HEK293 (cell line): ENCODE results near the gene SELENOM.

Experiments
- CTCF ChIA-PET: fragments of 350-600 bp; formaldehyde crosslinking; extraction: SDS; loops from one replicate; lab custom pipeline; 2021; ENCODE audit warnings: antibody characterized with exemption; lab: Yijun Ruan, JAX
- POLR2A ChIA-PET: fragments of 300-600 bp; formaldehyde crosslinking; extraction: SDS; loops from one replicate; lab custom pipeline; 2020; ENCODE audit warnings: antibody characterized with exemption, inconsistent platforms; lab: Yijun Ruan, JAX
- H3K27ac ChIP-seq: fragments of 200-500 bp; sonication (Bioruptor generic); 2 replicates; pipeline ENCODE4 v1.5.1; 2014; ENCODE audit warnings: low read depth, low read length, control low read depth, inconsistent platforms; ENCODE audit errors: extremely low read depth
- H3K36me3 ChIP-seq, 2 experiments: fragments of 200-500 bp in 1 of 2; sonication (Bioruptor generic) in 1 of 2; 1 replicate in 1 of 2; 2 replicates in 1 of 2; pipeline ENCODE4 v1.5.1; 2014 to 2017; ENCODE audit warnings: inconsistent platforms in 2 of 2, low read length in 2 of 2; ENCODE audit not compliant: control insufficient read depth in 2 of 2, insufficient read depth in 1 of 2
- H3K4me1 ChIP-seq: fragments of 200-500 bp; sonication (Bioruptor generic); 2 replicates; pipeline ENCODE4 v1.5.1; 2014; ENCODE audit warnings: mild to moderate bottlenecking, low read length, inconsistent platforms; ENCODE audit not compliant: control insufficient read depth, insufficient read depth
- H3K4me3 ChIP-seq: 2 replicates; pipeline ENCODE4 v1.5.1; 2011; ENCODE audit warnings: low read depth, mild to moderate bottlenecking, control low read depth, low read length, moderate library complexity
- H3K9me3 ChIP-seq: fragments of 200-500 bp; sonication (Bioruptor generic); 2 replicates; pipeline ENCODE4 v1.5.1; 2014; ENCODE audit warnings: low read depth, low read length, inconsistent platforms; ENCODE audit not compliant: control insufficient read depth, insufficient read depth
- HOXA7 ChIP-seq: sonication (generic); formaldehyde crosslinking; IDR thresholded peaks from 2 replicates; pipeline ENCODE4 v1.8.1; 2022; ENCODE audit warnings: missing genetic modification reagents, borderline replicate concordance
- HOXC10 ChIP-seq: sonication (generic); formaldehyde crosslinking; IDR thresholded peaks from 2 replicates; pipeline ENCODE4 v1.8.1; 2023; ENCODE audit warnings: mild to moderate bottlenecking, missing genetic modification reagents
- PRDM1 ChIP-seq: fragments of 450-650 bp; formaldehyde crosslinking; IDR thresholded peaks from 2 replicates; pipeline ENCODE4; 2016; ENCODE audit warnings: missing biosample characterization, missing genetic modification characterization
- SP3 ChIP-seq: fragments of 450-650 bp; formaldehyde crosslinking; IDR thresholded peaks from 2 replicates; pipeline ENCODE4 v1.5.1; 2016; ENCODE audit warnings: missing biosample characterization, missing genetic modification characterization
- YY2 ChIP-seq: fragments of 450-650 bp; formaldehyde crosslinking; IDR thresholded peaks from 2 replicates; pipeline ENCODE4 v1.5.1; 2016; ENCODE audit warnings: missing biosample characterization, missing genetic modification characterization
- ZBTB48 ChIP-seq: fragments of 450-650 bp; formaldehyde crosslinking; IDR thresholded peaks from 2 replicates; pipeline ENCODE4 v1.5.1; 2016; ENCODE audit warnings: missing biosample characterization, missing genetic modification characterization
- ZBTB7A ChIP-seq: fragments of 450-650 bp; formaldehyde crosslinking; IDR thresholded peaks from 2 replicates; pipeline ENCODE4 v1.5.1; 2016; ENCODE audit warnings: low read depth, missing biosample characterization, missing genetic modification characterization
- ZFP41 ChIP-seq: fragments of 450-650 bp; formaldehyde crosslinking; IDR thresholded peaks from 2 replicates; pipeline ENCODE4 v1.5.1; 2016; ENCODE audit warnings: missing biosample characterization, missing genetic modification characterization, borderline replicate concordance
- ZNF169 ChIP-seq: fragments of 450-650 bp; formaldehyde crosslinking; IDR thresholded peaks from 2 replicates; pipeline ENCODE4 v1.5.1; 2016; ENCODE audit warnings: missing biosample characterization, missing genetic modification characterization
- ZNF184 ChIP-seq: fragments of 450-650 bp; IDR thresholded peaks from 2 replicates; pipeline ENCODE4 v1.5.1; 2018; ENCODE audit warnings: missing biosample characterization, mild to moderate bottlenecking, missing genetic modification characterization
- ZNF274 ChIP-seq, 2 experiments: fragments of 200-500 bp in 1 of 2; fragments of 450-650 bp in 1 of 2; sonication (Bioruptor generic) in 1 of 2; formaldehyde crosslinking in 1 of 2; IDR thresholded peaks; 2 replicates each; pipeline versions ENCODE4 v1.5.1 to v1.6.1; 2014 to 2016; ENCODE audit warnings: borderline replicate concordance in 1 of 2, inconsistent platforms in 1 of 2, low read length in 1 of 2, missing biosample characterization in 1 of 2, missing genetic modification characterization in 1 of 2
- ZNF404 ChIP-seq: fragments of 450-650 bp; formaldehyde crosslinking; IDR thresholded peaks from 2 replicates; pipeline ENCODE4 v1.5.1; 2017; ENCODE audit warnings: missing biosample characterization, missing genetic modification characterization
- ZNF416 ChIP-seq: fragments of 450-650 bp; formaldehyde crosslinking; IDR thresholded peaks from 2 replicates; pipeline ENCODE4 v1.5.1; 2016; ENCODE audit warnings: missing biosample characterization, missing genetic modification characterization
- ZNF48 ChIP-seq: fragments of 450-650 bp; formaldehyde crosslinking; IDR thresholded peaks from 2 replicates; pipeline ENCODE4 v1.5.1; 2016; ENCODE audit warnings: missing biosample characterization, missing genetic modification characterization
- ZNF501 ChIP-seq: fragments of 450-650 bp; formaldehyde crosslinking; IDR thresholded peaks from 2 replicates; pipeline ENCODE4 v1.5.1; 2016; ENCODE audit warnings: missing biosample characterization, missing genetic modification characterization
- ZNF514 ChIP-seq: fragments of 450-650 bp; formaldehyde crosslinking; IDR thresholded peaks from 2 replicates; pipeline ENCODE4 v1.5.1; 2016; ENCODE audit warnings: missing biosample characterization, missing genetic modification characterization
- ZNF521 ChIP-seq: fragments of 450-650 bp; formaldehyde crosslinking; IDR thresholded peaks from 2 replicates; pipeline ENCODE4 v1.5.1; 2017; ENCODE audit warnings: missing biosample characterization, mild to moderate bottlenecking, missing genetic modification characterization
- ZNF549 ChIP-seq: fragments of 450-650 bp; IDR thresholded peaks from 2 replicates; pipeline ENCODE4 v1.5.1; 2018; ENCODE audit warnings: missing biosample characterization, missing genetic modification characterization, mild to moderate bottlenecking, inconsistent platforms, moderate library complexity
- ZNF555 ChIP-seq: fragments of 450-650 bp; formaldehyde crosslinking; conservative IDR thresholded peaks from 2 replicates; pipeline ENCODE4 v1.5.1; 2017; ENCODE audit warnings: missing biosample characterization, mild to moderate bottlenecking, missing genetic modification characterization, inconsistent platforms
- ZNF561 ChIP-seq: fragments of 450-650 bp; IDR thresholded peaks from 2 replicates; pipeline ENCODE4 v1.5.1; 2018; ENCODE audit warnings: missing biosample characterization, missing genetic modification characterization, borderline replicate concordance
- ZNF610 ChIP-seq: fragments of 450-650 bp; formaldehyde crosslinking; IDR thresholded peaks from 2 replicates; pipeline ENCODE4 v1.5.1; 2016; ENCODE audit warnings: missing biosample characterization, missing genetic modification characterization, borderline replicate concordance
- ZNF837 ChIP-seq: fragments of 450-650 bp; formaldehyde crosslinking; IDR thresholded peaks from 2 replicates; pipeline ENCODE4 v1.5.1; 2016; ENCODE audit warnings: missing biosample characterization, missing genetic modification characterization
- ZXDB ChIP-seq: fragments of 450-650 bp; formaldehyde crosslinking; IDR thresholded peaks from 2 replicates; pipeline ENCODE4 v1.5.1; 2016; ENCODE audit warnings: missing biosample characterization, missing genetic modification characterization
- TF ChIP-seq, protein P1 (sequence below): sonication (generic); formaldehyde crosslinking; IDR thresholded peaks from 2 replicates; pipeline ENCODE4 v1.8.1; 2022; ENCODE audit warnings: mild to moderate bottlenecking, moderate library complexity, missing genetic modification reagents
- TF ChIP-seq, protein P2 (sequence below): fragments of 450-650 bp; formaldehyde crosslinking; optimal IDR thresholded peaks from 2 replicates; pipeline ENCODE3; 2016; ENCODE audit warnings: missing biosample characterization, mild to moderate bottlenecking, missing genetic modification characterization
- TF ChIP-seq, protein P3 (sequence below): fragments of 450-650 bp; formaldehyde crosslinking; IDR thresholded peaks from 2 replicates; pipeline ENCODE4 v1.5.1; 2016; ENCODE audit warnings: missing biosample characterization, missing genetic modification characterization

The SELENOM gene

DNA sequence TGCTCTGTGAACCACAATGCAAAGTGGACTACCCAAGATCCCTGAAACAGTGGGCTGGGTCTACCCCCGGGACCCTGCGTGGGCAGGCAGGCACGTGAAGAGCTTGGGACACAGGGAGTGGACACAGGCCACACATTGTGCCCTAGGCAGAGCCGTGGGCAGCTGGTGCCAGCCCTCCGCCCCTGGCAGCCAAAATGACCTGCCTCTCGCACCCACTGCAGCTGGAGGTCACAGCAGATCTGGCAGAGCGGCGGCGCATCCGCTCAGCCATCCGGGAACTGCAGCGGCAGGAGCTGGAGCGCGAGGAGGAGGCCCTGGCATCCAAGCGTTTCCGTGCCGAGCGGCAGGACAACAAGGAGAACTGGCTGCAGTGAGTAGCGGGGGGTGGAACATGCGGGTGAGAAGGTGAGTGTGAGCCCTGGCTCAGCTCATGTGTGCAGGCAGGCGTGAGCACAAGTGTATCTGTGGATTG lies 19.6 kb downstream of the SELENOM start:
- POLR2A ChIA-PET, result no interaction called here
- Histone ChIP-seq H3K4me1 (no peaks in the 10 kb centered on the region), H3K4me3 (no peak overlapping the region), H3K27ac (no peak overlapping the region), H3K36me3 (peaks cover 0 to 69% of the 10 kb centered on the region in 2 experiments; a peak in 1 of 3 replicates), H3K9me3 (no peaks in the 10 kb centered on the region)
- TF ChIP-seq ZNF561 (tag by site-specific recombination) (no peak), ZNF837 (tag by site-specific recombination) (no peak), ZBTB7A (tag by site-specific recombination) (no peak), ZNF169 (tag by site-specific recombination) (no peak), ZNF404 (tag by site-specific recombination) (no peak), ZNF514 (tag by site-specific recombination) (no peak)
- TF ChIP-seq, protein P1, sequence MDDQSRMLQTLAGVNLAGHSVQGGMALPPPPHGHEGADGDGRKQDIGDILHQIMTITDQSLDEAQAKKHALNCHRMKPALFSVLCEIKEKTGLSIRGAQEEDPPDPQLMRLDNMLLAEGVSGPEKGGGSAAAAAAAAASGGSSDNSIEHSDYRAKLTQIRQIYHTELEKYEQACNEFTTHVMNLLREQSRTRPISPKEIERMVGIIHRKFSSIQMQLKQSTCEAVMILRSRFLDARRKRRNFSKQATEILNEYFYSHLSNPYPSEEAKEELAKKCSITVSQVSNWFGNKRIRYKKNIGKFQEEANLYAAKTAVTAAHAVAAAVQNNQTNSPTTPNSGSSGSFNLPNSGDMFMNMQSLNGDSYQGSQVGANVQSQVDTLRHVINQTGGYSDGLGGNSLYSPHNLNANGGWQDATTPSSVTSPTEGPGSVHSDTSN (CRISPR knock-in tag), result 0 out of 2 replicates have a peak, but pooled peaks have one; percentile 54
- CTCF ChIA-PET, result interaction anchor here (0.5 to 2.3 kb wide), 10 partner anchors 9 to 637 kb away, joined by 3 to 13 read pairs (median 3); partner anchors contain the start of gene SELENOM

DNA sequence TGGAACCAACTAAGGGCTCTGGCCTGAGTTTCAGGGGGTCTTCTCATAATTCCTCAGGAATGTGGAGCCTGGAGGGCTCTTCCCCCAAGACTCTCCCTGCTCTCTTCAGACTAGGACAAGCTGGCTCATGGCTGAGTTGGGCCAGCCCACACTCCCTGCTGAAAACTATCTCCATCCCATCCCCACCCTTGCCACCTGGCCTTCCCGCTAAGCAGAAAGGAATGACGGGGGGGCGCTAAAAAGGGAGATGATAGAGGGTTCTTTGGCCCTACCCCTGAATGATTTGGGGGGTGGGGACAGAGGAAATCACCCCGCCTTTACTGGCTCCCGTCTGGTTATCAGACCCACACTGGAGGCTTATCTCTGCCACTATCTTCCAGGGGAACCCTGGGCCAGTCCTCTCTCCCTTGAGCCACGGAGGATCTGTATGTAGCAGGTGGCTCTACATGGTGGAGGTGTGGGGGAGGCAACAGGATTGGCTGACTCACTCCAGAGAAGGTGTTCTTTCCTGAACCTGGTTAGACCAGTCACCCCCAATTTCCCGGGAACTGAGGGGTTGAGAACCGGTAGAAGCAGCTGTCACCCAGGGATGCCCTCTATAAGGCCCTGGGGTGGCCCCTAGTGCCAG lies 20.6 kb downstream of the SELENOM start:
- ChIA-PET POLR2A (no interaction called here), CTCF (interaction anchor here (1.0 to 1.8 kb wide), 4 partner anchors 10 to 186 kb away, joined by 3 to 6 read pairs (median 4); partner anchors contain the start of gene SELENOM)
- H3K9me3 ChIP-seq, result no peaks in the 10 kb centered on the region
- no peaks in the 10 kb centered on the region; the same call in 1 of the 2 replicates for H3K4me1 ChIP-seq
- H3K27ac ChIP-seq, result no peak overlapping the region
- no peak overlapping the region for H3K4me3 ChIP-seq
- no peak for TF ChIP-seq ZNF549
- TF ChIP-seq ZNF48 (tag by site-specific recombination), result no peak
- no peak for TF ChIP-seq HOXC10 (CRISPR knock-in tag)
- TF ChIP-seq ZFP41 (tag by site-specific recombination), result no peak
- TF ChIP-seq ZNF274 (IDR thresholded peaks at IDR 0.05; ENCODE audit: low read length), result no peak
- no peak for TF ChIP-seq ZNF274 (tag by site-specific recombination; IDR thresholded peaks at IDR 0.05; ENCODE audit: borderline replicate concordance)
- H3K36me3 ChIP-seq, result peaks cover 0 to 59% of the 10 kb centered on the region in 2 experiments; a peak in 1 of 3 replicates

DNA sequence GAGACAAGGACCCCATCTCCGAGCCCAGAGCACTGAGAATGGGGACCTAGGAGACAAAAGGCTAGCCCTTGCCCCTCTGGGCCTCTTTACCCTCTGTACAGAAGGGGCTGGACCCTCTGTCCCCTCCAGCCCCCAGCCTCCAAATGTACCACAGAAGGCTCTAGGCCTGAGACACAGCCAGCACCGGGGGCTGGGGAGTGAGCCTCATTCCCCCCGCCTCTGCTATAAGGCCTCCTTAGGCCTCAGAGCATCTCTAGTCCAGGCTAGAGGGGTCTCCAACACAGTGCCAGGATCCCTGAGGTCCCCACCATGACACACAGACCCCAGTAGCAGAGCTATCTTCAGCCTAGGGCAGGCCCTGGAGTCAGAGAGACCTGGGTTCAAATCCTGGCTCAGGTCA lies 21.4 kb downstream of the SELENOM start:
- H3K4me1 ChIP-seq, result peaks cover 3% of the 10 kb centered on the region; the same call in 1 of the 2 replicates
- ChIA-PET CTCF (interaction anchor here (0.6 to 1.2 kb wide), 5 partner anchors 10 to 323 kb away, joined by 3 to 6 read pairs (median 4); no protein-coding TSS in a partner anchor), POLR2A (no interaction called here)
- H3K4me3 ChIP-seq, result no peak overlapping the region
- H3K9me3 ChIP-seq, result no peaks in the 10 kb centered on the region
- TF ChIP-seq ZNF555 (tag by site-specific recombination) (no peak), ZNF610 (tag by site-specific recombination) (no peak), ZNF521 (tag by site-specific recombination) (no peak), HOXA7 (CRISPR knock-in tag) (no peak), YY2 (tag by site-specific recombination) (no peak), ZBTB48 (tag by site-specific recombination) (no peak), ZXDB (no peak), ZNF184 (tag by site-specific recombination) (no peak), SP3 (tag by site-specific recombination) (no peak), ZNF501 (tag by site-specific recombination) (no peak), ZNF416 (tag by site-specific recombination) (no peak), PRDM1 (tag by site-specific recombination) (no peak)
- TF ChIP-seq, protein P2, sequence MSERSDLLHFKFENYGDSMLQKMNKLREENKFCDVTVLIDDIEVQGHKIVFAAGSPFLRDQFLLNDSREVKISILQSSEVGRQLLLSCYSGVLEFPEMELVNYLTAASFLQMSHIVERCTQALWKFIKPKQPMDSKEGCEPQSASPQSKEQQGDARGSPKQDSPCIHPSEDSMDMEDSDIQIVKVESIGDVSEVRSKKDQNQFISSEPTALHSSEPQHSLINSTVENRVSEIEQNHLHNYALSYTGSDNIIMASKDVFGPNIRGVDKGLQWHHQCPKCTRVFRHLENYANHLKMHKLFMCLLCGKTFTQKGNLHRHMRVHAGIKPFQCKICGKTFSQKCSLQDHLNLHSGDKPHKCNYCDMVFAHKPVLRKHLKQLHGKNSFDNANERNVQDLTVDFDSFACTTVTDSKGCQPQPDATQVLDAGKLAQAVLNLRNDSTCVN, result no peak
- TF ChIP-seq, protein P3, sequence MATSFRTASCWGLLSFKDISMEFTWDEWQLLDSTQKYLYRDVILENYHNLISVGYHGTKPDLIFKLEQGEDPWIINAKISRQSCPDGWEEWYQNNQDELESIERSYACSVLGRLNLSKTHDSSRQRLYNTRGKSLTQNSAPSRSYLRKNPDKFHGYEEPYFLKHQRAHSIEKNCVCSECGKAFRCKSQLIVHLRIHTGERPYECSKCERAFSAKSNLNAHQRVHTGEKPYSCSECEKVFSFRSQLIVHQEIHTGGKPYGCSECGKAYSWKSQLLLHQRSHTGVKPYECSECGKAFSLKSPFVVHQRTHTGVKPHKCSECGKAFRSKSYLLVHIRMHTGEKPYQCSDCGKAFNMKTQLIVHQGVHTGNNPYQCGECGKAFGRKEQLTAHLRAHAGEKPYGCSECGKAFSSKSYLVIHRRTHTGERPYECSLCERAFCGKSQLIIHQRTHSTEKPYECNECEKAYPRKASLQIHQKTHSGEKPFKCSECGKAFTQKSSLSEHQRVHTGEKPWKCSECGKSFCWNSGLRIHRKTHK (tag by site-specific recombination), result no peak
- peaks cover 0 to 50% of the 10 kb centered on the region in 2 experiments; a peak in 1 of 3 replicates for H3K36me3 ChIP-seq
- no peak overlapping the region for H3K27ac ChIP-seq
